T-helper 17 cell (primary cell): ENCODE results near the gene THOC5. TPM values are rescaled to one million over a fixed set of nuclear protein-coding genes. Genes with fewer than 3 reads are reported as not detected.

ENCODE experiments used
- ATAC-seq: fragments of 150-1000 bp; cut with Tn5 transposase; 2 replicates; pipeline ENCODE4 v1.10.0; 2021; ENCODE audit warnings: mild to moderate bottlenecking, moderate library complexity
- DNase-seq, 3 donors: peaks; one replicate each; pipeline versions ENCODE4 v3.0.0 to v3.0.0-alpha.2; 2020 to 2021
- H3K9me3 ChIP-seq: one replicate; pipeline ENCODE4 v1.7.0; 2013; ENCODE audit warnings: low read length, mild to moderate bottlenecking; ENCODE audit not compliant: control insufficient read depth, poor library complexity, severe bottlenecking
- H3K27ac Mint-ChIP-seq: one replicate; pipeline ENCODE4 v1.8.0; 2022; ENCODE audit warnings: mild to moderate bottlenecking, moderate library complexity, mixed read lengths
- H3K27me3 Mint-ChIP-seq: one replicate; pipeline ENCODE4 v1.8.0; 2022; ENCODE audit warnings: mixed read lengths
- H3K36me3 Mint-ChIP-seq: one replicate; pipeline ENCODE4 v1.8.0; 2022; ENCODE audit warnings: low read depth, mixed read lengths
- H3K4me1 Mint-ChIP-seq: one replicate; pipeline ENCODE4 v1.8.0; 2022; ENCODE audit warnings: mild to moderate bottlenecking, mixed read lengths
- H3K4me3 Mint-ChIP-seq: one replicate; pipeline ENCODE4 v1.8.0; 2022; ENCODE audit warnings: mild to moderate bottlenecking, moderate library complexity, mixed read lengths
- total RNA-seq, 4 donors: library from RNA in 2 of 4; stranded (reverse) in 2 of 4; gene quantifications; one replicate each; pipeline ENCODE4 v1.2.3 and lab custom pipeline; 2022 to 2026

THOC5 gene
- total RNA-seq, 2 donors from 2014 or later = 34.2 to 46.2 TPM

DNA sequence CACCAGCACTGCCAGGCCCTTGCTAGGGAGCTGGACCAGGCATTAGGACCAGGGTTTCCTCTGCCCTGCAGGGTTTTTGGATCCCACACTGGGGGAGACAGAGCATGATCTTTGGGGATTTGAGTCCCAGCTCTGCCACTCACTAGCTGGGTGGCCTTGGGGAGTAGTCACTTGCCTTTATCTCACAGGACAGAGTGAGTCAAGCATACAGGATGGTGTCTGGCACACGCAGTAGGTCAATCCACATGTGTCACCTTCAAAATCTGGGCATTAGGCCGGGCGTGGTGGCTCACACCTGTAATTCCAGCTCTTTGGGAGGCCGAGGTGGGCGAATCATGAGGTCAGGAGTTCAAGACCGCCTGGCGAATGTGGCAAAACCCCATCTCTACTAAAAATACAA is 70.8 kb downstream of the THOC5 start:
- ATAC-seq = no peak
- Mint-ChIP-seq H3K27me3 (peaks cover 34% of the 10 kb centered on the region), H3K36me3 (peaks cover 17% of the 10 kb centered on the region), H3K27ac (no peak overlapping the region), H3K4me3 (no peak overlapping the region), H3K4me1 (peaks cover 13% of the 10 kb centered on the region)
- no peaks in the 10 kb centered on the region for H3K9me3 ChIP-seq
- DNase-seq = no peak

DNA sequence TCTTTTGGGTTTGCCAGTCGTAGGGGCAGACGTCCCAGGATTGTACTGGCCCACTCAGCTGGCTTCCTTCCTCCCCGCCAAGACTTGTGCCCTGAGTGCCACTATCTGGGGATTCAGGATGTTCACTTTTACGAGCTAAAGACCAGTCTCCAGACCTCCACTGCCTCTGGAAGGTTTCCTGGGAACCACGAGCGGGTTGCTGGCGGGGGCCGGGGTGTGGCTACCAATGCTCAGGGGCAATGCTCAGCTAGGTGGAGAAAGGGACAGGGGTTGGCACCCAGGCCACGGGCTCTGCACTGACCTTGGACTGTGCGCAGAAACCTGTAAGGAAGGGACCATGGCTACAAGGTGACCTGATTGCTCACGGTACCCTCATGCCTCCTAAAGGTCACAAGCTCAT is 71.3 kb downstream of the THOC5 start:
- H3K27me3 Mint-ChIP-seq = peaks cover 37% of the 10 kb centered on the region
- no peaks in the 10 kb centered on the region for H3K9me3 ChIP-seq
- peaks cover 13% of the 10 kb centered on the region for H3K4me1 Mint-ChIP-seq
- peaks cover 18% of the 10 kb centered on the region for H3K36me3 Mint-ChIP-seq
- DNase-seq = no peak
- H3K4me3 Mint-ChIP-seq = no peak overlapping the region
- no peak overlapping the region for H3K27ac Mint-ChIP-seq
- ATAC-seq = no peak

DNA sequence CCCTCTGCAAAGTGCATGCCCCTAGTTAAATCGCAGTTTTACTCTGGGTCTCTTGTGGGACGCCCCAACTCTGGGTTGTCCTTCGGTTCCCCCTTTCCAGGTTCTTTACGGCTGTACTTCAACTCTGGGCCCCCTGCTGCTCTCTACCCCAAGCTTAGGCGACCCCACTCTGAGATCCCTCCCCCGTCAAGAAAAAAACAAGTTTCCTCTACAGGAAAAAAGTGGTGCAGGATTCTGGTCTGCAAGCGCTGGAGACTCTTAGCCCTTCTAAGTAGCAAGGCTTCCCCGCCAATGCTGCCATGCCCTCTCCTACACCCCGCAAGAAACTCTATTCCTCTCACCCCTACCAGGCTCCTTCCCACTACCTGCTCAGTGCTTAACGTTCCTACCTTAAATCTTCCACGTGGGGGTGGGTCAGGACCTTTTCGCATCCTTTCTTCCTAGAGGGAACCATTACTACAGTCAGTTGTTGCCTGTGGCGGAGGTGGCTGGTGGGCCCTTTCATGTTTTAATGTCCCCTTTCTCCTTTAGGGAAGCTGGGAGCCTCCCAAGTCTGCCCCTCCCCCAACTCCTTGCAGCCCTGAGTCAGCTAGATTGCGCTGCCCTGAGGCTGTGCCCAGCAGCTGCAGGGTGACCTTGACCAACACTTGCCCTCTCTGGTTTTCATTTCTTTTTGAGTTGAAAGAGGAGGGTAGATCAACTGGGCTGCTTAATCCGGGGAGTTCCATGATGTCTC is 72.1 kb downstream of the THOC5 start:
- Mint-ChIP-seq H3K4me1 (peaks cover 13% of the 10 kb centered on the region), H3K4me3 (peak overlapping the region; percentile 65), H3K27ac (no peak overlapping the region), H3K27me3 (peaks cover 44% of the 10 kb centered on the region), H3K36me3 (peaks cover 19% of the 10 kb centered on the region)
- ATAC-seq = no peak
- DNase-seq = no peak
- H3K9me3 ChIP-seq = no peaks in the 10 kb centered on the region

- DNase-seq (peak in 2 of 3 donors; percentile 15 to 22), ATAC-seq (peak; percentile 36)
- peaks cover 52% of the 10 kb centered on the region for H3K27me3 Mint-ChIP-seq
- no peak overlapping the region for H3K27ac Mint-ChIP-seq
- peaks cover 16% of the 10 kb centered on the region for H3K36me3 Mint-ChIP-seq
- H3K4me1 Mint-ChIP-seq = peaks cover 13% of the 10 kb centered on the region
- no peaks in the 10 kb centered on the region for H3K9me3 ChIP-seq
- peak overlapping the region; percentile 65 for H3K4me3 Mint-ChIP-seq
Observed at GRCh38 chr22:29480512-29481264, 72.9 kb downstream of the THOC5 start.

GRCh38 chr22:29480262-29480511 is 73.4 kb downstream of the THOC5 start:
- peaks cover 13% of the 10 kb centered on the region for H3K4me1 Mint-ChIP-seq
- no peak for DNase-seq
- no peak for ATAC-seq
- no peak overlapping the region for H3K4me3 Mint-ChIP-seq
- H3K27me3 Mint-ChIP-seq = peaks cover 57% of the 10 kb centered on the region
- H3K9me3 ChIP-seq = no peaks in the 10 kb centered on the region
- peaks cover 16% of the 10 kb centered on the region for H3K36me3 Mint-ChIP-seq
- H3K27ac Mint-ChIP-seq = no peak overlapping the region

DNA sequence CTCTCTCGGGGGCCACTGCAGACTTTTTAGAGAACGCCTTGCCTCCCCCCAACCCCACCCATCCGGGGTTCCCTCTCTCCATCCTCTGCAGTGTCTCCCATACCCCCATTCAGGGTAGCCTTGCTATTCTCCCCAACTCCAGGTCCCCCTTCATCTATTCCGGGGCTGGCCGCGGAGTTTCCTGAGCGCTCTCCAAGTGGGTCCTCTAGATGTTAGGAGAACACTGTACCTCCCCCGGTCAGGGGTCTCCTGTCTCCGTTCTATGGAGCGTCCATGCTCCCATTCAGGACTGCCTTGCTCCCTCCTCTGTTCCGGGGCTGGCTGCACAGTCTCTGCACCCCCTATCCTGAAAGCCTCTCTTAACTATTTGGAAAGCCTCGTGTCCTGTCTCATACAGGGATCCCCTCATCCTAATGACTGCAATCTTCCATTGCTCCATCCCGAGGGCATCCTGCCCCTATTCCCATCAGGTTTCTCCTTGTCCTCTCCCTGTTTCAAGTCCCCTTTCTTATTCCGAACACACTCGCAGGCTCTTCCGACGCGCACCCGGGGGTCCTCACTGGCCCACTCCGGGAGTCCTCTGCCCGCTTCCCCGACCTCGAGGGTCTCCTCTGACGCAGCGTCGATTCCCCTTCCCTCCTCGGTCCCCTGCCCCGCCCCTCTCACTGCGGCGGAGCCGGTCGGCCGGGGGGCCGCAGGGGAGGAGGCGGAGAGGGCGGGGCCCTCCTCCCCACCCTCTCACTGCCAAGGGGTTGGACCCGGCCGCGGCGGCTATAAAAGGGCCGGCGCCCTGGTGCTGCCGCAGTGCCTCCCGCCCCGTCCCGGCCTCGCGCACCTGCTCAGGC is 73.9 kb downstream of the THOC5 start, which contains the start of gene NEFH:
NEFH (plus strand) TSS at position 802 of the 845 bp plus-strand sequence. CDS start 45 bp downstream, outside the sequence.
- H3K27ac Mint-ChIP-seq = no peak within 1 kb of the TSS
- no peak for ATAC-seq
- no peak for DNase-seq
- H3K9me3 ChIP-seq = no peaks in the 10 kb centered on the region
- peaks cover 59% of the 10 kb centered on the region for H3K27me3 Mint-ChIP-seq
- H3K36me3 Mint-ChIP-seq = peaks cover 16% of the 10 kb centered on the region
- H3K4me3 Mint-ChIP-seq = peak within 1 kb of the TSS; percentile 73
- peaks cover 13% of the 10 kb centered on the region for H3K4me1 Mint-ChIP-seq

DNA sequence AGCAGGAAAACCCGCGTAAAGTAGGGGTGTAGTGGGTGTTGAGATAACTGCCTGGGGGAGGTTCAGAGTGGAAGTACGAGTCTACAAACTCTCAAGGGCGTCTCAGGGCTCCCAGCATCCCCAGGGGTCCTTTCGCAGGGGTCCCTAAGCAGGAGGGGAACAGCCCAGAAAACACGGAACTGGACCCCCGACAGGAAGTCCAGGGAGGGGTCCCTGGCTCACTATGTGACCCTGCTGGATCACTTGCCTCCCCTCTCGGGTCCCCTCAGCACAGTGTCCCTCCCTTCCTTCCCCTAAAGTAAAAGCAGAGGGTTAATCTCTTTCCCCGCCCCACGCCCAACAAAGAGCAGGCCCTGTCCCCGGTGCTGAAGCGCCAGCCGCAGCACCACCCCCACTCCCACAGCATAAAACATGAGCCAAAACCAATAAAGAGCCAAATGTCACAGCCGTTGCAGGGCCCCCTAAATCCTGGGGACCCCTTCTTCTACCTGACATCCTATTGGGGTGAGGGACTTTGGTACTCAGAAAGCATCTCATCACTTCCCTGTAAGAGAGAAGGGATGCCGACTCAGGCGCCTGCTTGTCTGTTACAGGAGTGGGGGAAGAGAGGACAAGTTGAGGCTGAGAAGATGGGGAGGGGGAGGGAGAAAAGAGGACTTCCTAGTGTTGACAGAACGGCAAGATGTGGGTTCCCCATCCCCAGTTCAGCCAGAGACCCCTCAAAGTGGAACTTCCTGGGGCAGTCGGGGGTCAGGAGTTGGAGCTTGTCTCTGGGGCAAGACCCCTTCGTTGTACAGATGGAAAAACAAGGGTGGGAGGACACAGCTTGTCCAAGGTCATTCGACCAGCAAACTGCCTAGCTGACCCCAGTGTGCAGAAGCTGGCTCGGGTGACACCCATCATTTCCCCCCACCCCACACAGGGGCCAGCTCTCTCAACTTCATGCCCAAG is 75.0 kb downstream of the THOC5 start:
- Mint-ChIP-seq H3K4me1 (peaks cover 13% of the 10 kb centered on the region), H3K4me3 (peak overlapping the region; percentile 49), H3K36me3 (peaks cover 16% of the 10 kb centered on the region), H3K27ac (no peak overlapping the region), H3K27me3 (peaks cover 69% of the 10 kb centered on the region)
- H3K9me3 ChIP-seq = no peaks in the 10 kb centered on the region
- ATAC-seq (peak; percentile 60), DNase-seq (peak in 1 of 3 donors; percentile 18)

DNA sequence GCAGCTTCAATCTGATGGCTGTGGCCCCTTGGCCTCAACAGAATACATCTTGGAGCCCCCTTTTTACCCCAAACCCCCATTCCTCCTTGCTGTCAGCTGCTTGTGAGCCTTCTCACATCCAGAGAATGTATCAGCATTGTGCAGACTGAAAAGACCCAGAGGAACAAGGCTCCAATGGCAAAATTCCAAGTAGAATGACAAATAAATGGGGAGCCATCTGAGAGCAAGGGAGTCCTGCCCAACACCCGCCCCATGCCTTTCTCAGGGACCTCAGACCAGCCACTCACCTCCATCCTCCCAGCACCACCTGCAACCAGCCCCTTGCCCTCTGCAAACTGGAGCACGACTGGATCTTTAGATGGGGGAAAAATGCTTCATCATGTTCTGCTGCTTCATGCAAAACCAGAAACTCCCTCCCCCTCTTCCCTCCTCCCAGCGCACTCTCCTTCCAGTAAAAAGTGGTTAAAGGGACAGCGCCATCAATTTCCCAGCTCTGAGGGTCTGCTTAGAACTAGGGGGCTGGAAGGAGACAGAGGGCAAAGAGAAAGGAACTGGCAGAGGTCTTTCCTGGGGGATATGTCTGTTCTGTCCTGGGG is 75.7 kb downstream of the THOC5 start:
- H3K27ac Mint-ChIP-seq = no peak overlapping the region
- H3K27me3 Mint-ChIP-seq = peaks cover 71% of the 10 kb centered on the region
- no peaks in the 10 kb centered on the region for H3K9me3 ChIP-seq
- no peak overlapping the region for H3K4me3 Mint-ChIP-seq
- peaks cover 16% of the 10 kb centered on the region for H3K36me3 Mint-ChIP-seq
- DNase-seq (no peak), ATAC-seq (no peak)
- peaks cover 13% of the 10 kb centered on the region for H3K4me1 Mint-ChIP-seq

DNA sequence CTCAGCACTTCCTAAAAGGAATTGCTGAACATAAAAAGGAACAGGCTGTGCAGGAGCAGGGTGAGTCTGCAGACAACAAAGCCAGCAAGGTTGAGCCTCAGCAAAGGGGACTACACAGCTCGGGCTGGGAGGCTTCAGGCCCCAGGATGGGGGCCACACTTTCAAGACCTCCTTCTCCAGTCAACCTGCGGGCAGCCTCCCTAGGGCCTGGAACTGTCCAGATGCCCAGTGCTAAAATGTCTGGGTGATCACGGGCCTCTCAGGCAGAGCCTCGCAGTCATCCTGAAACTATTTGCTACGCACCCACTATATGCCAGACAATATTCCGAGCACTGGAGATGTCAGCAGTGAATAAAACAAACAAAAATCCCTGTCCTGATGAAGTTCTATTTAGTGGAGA is 77.4 kb downstream of the THOC5 start:
- Mint-ChIP-seq H3K4me3 (peak overlapping the region; percentile 61), H3K27me3 (peaks cover 59% of the 10 kb centered on the region), H3K27ac (no peak overlapping the region), H3K36me3 (peaks cover 10% of the 10 kb centered on the region), H3K4me1 (peaks cover 9% of the 10 kb centered on the region)
- DNase-seq = no peak
- H3K9me3 ChIP-seq = no peaks in the 10 kb centered on the region
- ATAC-seq = no peak

- Mint-ChIP-seq H3K27me3 (peaks cover 58% of the 10 kb centered on the region), H3K27ac (peak overlapping the region; percentile 34), H3K4me1 (peaks cover 9% of the 10 kb centered on the region), H3K4me3 (no peak overlapping the region), H3K36me3 (peaks cover 10% of the 10 kb centered on the region)
- ATAC-seq = peak; percentile 16
- H3K9me3 ChIP-seq = no peaks in the 10 kb centered on the region
- no peak for DNase-seq
Observed at GRCh38 chr22:29475550-29475949, 78.0 kb downstream of the THOC5 start.

- no peak overlapping the region for H3K4me3 Mint-ChIP-seq
- peaks cover 2% of the 10 kb centered on the region for H3K4me1 Mint-ChIP-seq
- peaks cover 2% of the 10 kb centered on the region for H3K36me3 Mint-ChIP-seq
- ATAC-seq (no peak), DNase-seq (no peak)
- peaks cover 40% of the 10 kb centered on the region for H3K27me3 Mint-ChIP-seq
- H3K27ac Mint-ChIP-seq = no peak overlapping the region
- H3K9me3 ChIP-seq = no peaks in the 10 kb centered on the region
Observed at GRCh38 chr22:29473001-29473400, 80.6 kb downstream of the THOC5 start.
